H1 (cell line): ENCODE results near the gene NLRP1. TPM values are rescaled to one million over a fixed set of nuclear protein-coding genes. Genes with fewer than 3 reads are reported as not detected.

ENCODE experiments used
- CTCF ChIA-PET: fragments of 300-600 bp; sonication (Branson Sonifier 250); formaldehyde crosslinking; loops from one replicate; lab custom pipeline; 2021; ENCODE audit not compliant: partially characterized antibody; lab: Charles Lee
- POLR2A ChIA-PET: fragments of 300-600 bp; sonication (Branson Sonifier 250); formaldehyde crosslinking; loops from one replicate; lab custom pipeline; 2021; ENCODE audit warnings: inconsistent platforms; ENCODE audit not compliant: partially characterized antibody; lab: Charles Lee
- DNase-seq, 2 experiments: peaks; one replicate each; pipeline versions ENCODE4 v3.0.0 to v3.0.0-alpha.2; 2010 to 2022; ENCODE audit warnings: low spot score in 2 of 2, low read depth in 1 of 2, mixed read lengths in 1 of 2
- FAIRE-seq: peaks from 2 replicates; lab custom pipeline; 2011; peaks lifted over from hg19 to GRCh38; lab: Jason Lieb, UNC
- H2AFZ ChIP-seq: 2 replicates; pipeline ENCODE4 v1.8.1; 2012; ENCODE audit warnings: low read length, inconsistent platforms
- H2AK5ac ChIP-seq: 2 replicates; pipeline ENCODE4 v1.6.1; 2013; ENCODE audit warnings: low read depth, low read length
- H2BK120ac ChIP-seq: replicated peaks from 2 replicates; pipeline ENCODE3; 2013; ENCODE audit warnings: low read depth, low read length, inconsistent platforms
- H2BK12ac ChIP-seq: 2 replicates; pipeline ENCODE4 v1.6.1; 2013; ENCODE audit warnings: low read depth, low read length
- H2BK15ac ChIP-seq: 2 replicates; pipeline ENCODE4 v1.6.1; 2013; ENCODE audit warnings: low read length
- H2BK20ac ChIP-seq: 2 replicates; pipeline ENCODE4 v1.6.1; 2013; ENCODE audit warnings: low read length
- H2BK5ac ChIP-seq: 2 replicates; pipeline ENCODE4 v1.6.1; 2013; ENCODE audit warnings: low read depth, low read length
- H3K14ac ChIP-seq: 2 replicates; pipeline ENCODE4 v1.6.1; 2013; ENCODE audit warnings: inconsistent platforms; ENCODE audit not compliant: insufficient read length
- H3K18ac ChIP-seq: 2 replicates; pipeline ENCODE4 v1.6.1; 2013; ENCODE audit warnings: low read length; ENCODE audit errors: extremely low read depth
- H3K23ac ChIP-seq: 2 replicates; pipeline ENCODE4 v1.6.1; 2013; ENCODE audit warnings: inconsistent platforms; ENCODE audit not compliant: insufficient read length
- H3K23me2 ChIP-seq: 2 replicates; pipeline ENCODE4 v1.6.1; 2013; ENCODE audit warnings: low read depth, low read length
- H3K27ac ChIP-seq: 2 replicates; pipeline ENCODE4 v1.6.1; 2011; ENCODE audit warnings: low read depth, low read length, inconsistent platforms
- H3K27me3 ChIP-seq, 4 experiments: replicated peaks in 1 of 4; 1 replicate in 1 of 4; 2 replicates in 3 of 4; pipeline versions ENCODE4 v1.6.1 to v1.8.1; 2011 to 2013; ENCODE audit warnings: low read length in 3 of 4, mild to moderate bottlenecking in 3 of 4, inconsistent platforms in 2 of 4, mixed read lengths in 2 of 4, moderate library complexity in 1 of 4; ENCODE audit not compliant: control insufficient read depth in 3 of 4, insufficient read depth in 3 of 4; ENCODE audit errors: extremely low read depth in 1 of 4
- H3K36me3 ChIP-seq, 4 experiments: 2 replicates each; pipeline versions ENCODE4 v1.6.1 to v1.8.1; 2011 to 2013; ENCODE audit warnings: mild to moderate bottlenecking in 4 of 4, low read length in 3 of 4, moderate library complexity in 2 of 4, control low read depth in 1 of 4, inconsistent platforms in 1 of 4; ENCODE audit not compliant: insufficient read depth in 4 of 4, control insufficient read depth in 2 of 4
- H3K4ac ChIP-seq: replicated peaks from 2 replicates; pipeline ENCODE3; 2013; ENCODE audit warnings: low read length, low read depth, mixed read lengths, inconsistent platforms; ENCODE audit not compliant: insufficient read length
- H3K4me1 ChIP-seq, 4 experiments: replicated peaks in 1 of 4; 1 replicate in 1 of 4; 2 replicates in 3 of 4; pipeline versions ENCODE4 v1.6.1 to v1.8.1; 2011 to 2013; ENCODE audit warnings: low read length in 3 of 4, inconsistent platforms in 2 of 4, mixed read lengths in 1 of 4; ENCODE audit not compliant: insufficient read depth in 4 of 4, control insufficient read depth in 3 of 4
- H3K4me2 ChIP-seq, 2 experiments: 2 replicates each; pipeline versions ENCODE4 v1.6.1 to v1.8.1; 2011 to 2013; ENCODE audit warnings: low read depth in 2 of 2, low read length in 2 of 2, control low read depth in 1 of 2, inconsistent platforms in 1 of 2, mild to moderate bottlenecking in 1 of 2; ENCODE audit not compliant: insufficient read depth in 1 of 2
- H3K4me3 ChIP-seq, 4 experiments: fragments of 200-600, 300-600 bp in 1 of 4; sonication (generic), shearing (Covaris generic), sonication (Bioruptor Twin) in 1 of 4; 2 replicates each; pipeline versions ENCODE4 v1.5.1 to v1.8.1; 2011 to 2016; ENCODE audit warnings: low read length in 4 of 4, low read depth in 3 of 4, control low read depth in 2 of 4, inconsistent platforms in 2 of 4, mild to moderate bottlenecking in 2 of 4, mixed read lengths in 1 of 4, moderate library complexity in 1 of 4; ENCODE audit not compliant: insufficient read depth in 2 of 4; ENCODE audit errors: extremely low read depth in 1 of 4
- H3K56ac ChIP-seq: replicated peaks from 2 replicates; pipeline ENCODE3; 2013; ENCODE audit warnings: low read depth, mild to moderate bottlenecking, mixed read lengths, low read length, inconsistent platforms; ENCODE audit not compliant: insufficient read length
- H3K79me1 ChIP-seq: 2 replicates; pipeline ENCODE4 v1.6.1; 2013; ENCODE audit warnings: low read depth, low read length, control low read depth
- H3K79me2 ChIP-seq, 2 experiments: 2 replicates each; pipeline versions ENCODE4 v1.6.1 to v1.8.1; 2012 to 2013; ENCODE audit warnings: low read length in 2 of 2, mild to moderate bottlenecking in 2 of 2, inconsistent platforms in 1 of 2; ENCODE audit not compliant: insufficient read depth in 2 of 2, control insufficient read depth in 1 of 2
- H3K9ac ChIP-seq, 4 experiments: replicated peaks in 1 of 4; 1 replicate in 1 of 4; 2 replicates in 3 of 4; pipeline versions ENCODE4 v1.6.1 to v1.8.1; 2011 to 2013; ENCODE audit warnings: low read depth in 3 of 4, low read length in 3 of 4, control low read depth in 2 of 4, mild to moderate bottlenecking in 2 of 4, moderate library complexity in 2 of 4, inconsistent platforms in 1 of 4; ENCODE audit errors: extremely low read depth in 1 of 4
- H3K9me3 ChIP-seq, 2 experiments: 2 replicates each; pipeline versions ENCODE4 v1.6.1 to v1.8.1; 2012 to 2013; ENCODE audit warnings: mild to moderate bottlenecking in 2 of 2, moderate library complexity in 2 of 2, control low read depth in 1 of 2, inconsistent platforms in 1 of 2, low read depth in 1 of 2, low read length in 1 of 2, mixed read lengths in 1 of 2; ENCODE audit not compliant: insufficient read depth in 2 of 2
- H4K20me1 ChIP-seq, 2 experiments: replicated peaks in 1 of 2; 2 replicates each; pipeline versions ENCODE3 to v1.8.1; 2011 to 2013; ENCODE audit warnings: inconsistent platforms in 2 of 2, low read length in 2 of 2, mild to moderate bottlenecking in 1 of 2; ENCODE audit not compliant: insufficient read depth in 2 of 2, control insufficient read depth in 1 of 2
- H4K5ac ChIP-seq: 2 replicates; pipeline ENCODE4 v1.6.1; 2013; ENCODE audit warnings: low read length, low read depth, mixed read lengths, inconsistent platforms; ENCODE audit not compliant: insufficient read length
- H4K8ac ChIP-seq: 2 replicates; pipeline ENCODE4 v1.8.0; 2013; ENCODE audit warnings: mild to moderate bottlenecking, moderate library complexity, low read length, inconsistent platforms; ENCODE audit not compliant: insufficient read depth; ENCODE audit errors: extremely low read depth
- H4K91ac ChIP-seq: replicated peaks from 2 replicates; pipeline ENCODE3; 2013; ENCODE audit warnings: low read length, mixed read lengths, inconsistent platforms; ENCODE audit not compliant: insufficient read length
- NANOG ChIP-seq: IDR thresholded peaks from 2 replicates; pipeline ENCODE4 v1.6.1; 2011; ENCODE audit warnings: low read length, low read depth, mild to moderate bottlenecking, inconsistent platforms; ENCODE audit not compliant: insufficient read depth, poor library complexity, severe bottlenecking
- SP1 ChIP-seq: IDR thresholded peaks from 2 replicates; pipeline ENCODE4 v1.6.1; 2011; ENCODE audit warnings: low read depth, low read length
- SUZ12 ChIP-seq: fragments of 200-600 bp; sonication (generic); IDR thresholded peaks from 2 replicates; pipeline ENCODE4 v1.6.1; 2012; ENCODE audit warnings: mild to moderate bottlenecking, inconsistent platforms, low read length, moderate library complexity, mixed read lengths
- TBP ChIP-seq: IDR thresholded peaks from 2 replicates; pipeline ENCODE4 v1.6.1; 2011; ENCODE audit warnings: low read depth, low read length, improper control_type of control experiment
- USF2 ChIP-seq: IDR thresholded peaks from 2 replicates; pipeline ENCODE4 v1.6.1; 2011; ENCODE audit warnings: low read length, improper control_type of control experiment
- whole genome bisulfite sequencing, 2 experiments: shearing (Covaris generic) in 1 of 2; methylation state at CpG; one replicate each; pipeline versions ENCODE4 v1.1.6 to v1.1.7; 2013 to 2015; ENCODE audit warnings: low lambda C conversion rate in 2 of 2, mixed read lengths in 2 of 2, inconsistent platforms in 1 of 2, low coverage in 1 of 2, missing lambda C conversion rate in 1 of 2; ENCODE audit not compliant: insufficient replicate concordance in 2 of 2, insufficient coverage in 1 of 2, insufficient read length in 1 of 2; ENCODE audit errors: extremely low coverage in 1 of 2, missing lambda C conversion rate in 1 of 2; 5-methylcytosine and 5-hydroxymethylcytosine counted together
- polyA plus RNA-seq, 7 experiments: library from polyadenylated mRNA; depleted of rRNA in 3 of 7; stranded (reverse) in 5 of 7; unstranded in 2 of 7; fragments of >200 nt in 5 of 7; fragments of 200-250 nt in 2 of 7; gene quantifications; 1 replicate in 5 of 7; 2 replicates in 1 of 7; 4 replicates in 1 of 7; pipeline versions ENCODE4 v1.2.1 to v1.2.3, GENCODE V29; 2011 to 2013; ENCODE audit warnings: missing spikeins in 2 of 7, mixed read lengths in 2 of 7
- total RNA-seq: library from RNA; stranded (reverse); fragmentation: NEBNext Ultra II Directional; extraction: Animal tissue kit (Norgen Biotek cat#: 25700); gene quantifications from 2 replicates; pipeline ENCODE4 v1.2.1, GENCODE V29; 2021
- TF ChIP-seq, protein P1 (sequence below): IDR thresholded peaks from 2 replicates; pipeline ENCODE4 v1.6.1; 2012; ENCODE audit warnings: inconsistent platforms

NLRP1 gene
- total and polyA plus RNA-seq, 2 of the 8 experiments (the other 6 are each of a cell fraction or from before 2014, with no cell fraction given), result 8.6 to 10.4 TPM

- no peak for DNase-seq
- no peak overlapping the region for H2AK5ac ChIP-seq
- no peaks in the 10 kb centered on the region for H3K27me3 ChIP-seq
- H3K36me3 ChIP-seq, result peaks cover 5 to 39% (median 25%) of the 10 kb centered on the region in 4 experiments
- H2BK20ac ChIP-seq, result no peak overlapping the region
- no peaks in the 10 kb centered on the region for H3K9me3 ChIP-seq
- 82% methylated on average over 8 of the region's 8 CpGs; no CpG with 5 or more reads in 1 of the 2 experiments for WGBS, 2 experiments
- H3K14ac ChIP-seq, result no peak overlapping the region
- no peak overlapping the region for H3K18ac ChIP-seq
- H3K56ac ChIP-seq, result no peak overlapping the region
- peaks cover 3 to 13% of the 10 kb centered on the region in 2 experiments for H4K20me1 ChIP-seq
- no peak for FAIRE-seq
- H3K9ac ChIP-seq, result no peak overlapping the region
- no peak overlapping the region for H4K5ac ChIP-seq
- H2BK120ac ChIP-seq, result no peak overlapping the region
- no peak overlapping the region for H2BK12ac ChIP-seq
- H3K23me2 ChIP-seq, result peaks cover 8% of the 10 kb centered on the region
- H2BK15ac ChIP-seq, result no peak overlapping the region
- no peak overlapping the region for H2AFZ ChIP-seq
- peaks cover 8 to 50% of the 10 kb centered on the region in 2 experiments for H3K79me2 ChIP-seq
- ChIA-PET POLR2A (interaction anchor here (1.0 to 6.2 kb wide), 3 partner anchors 11 to 22 kb away, joined by 3 to 91 read pairs (median 69); partner anchors contain the start of gene DHX33), CTCF (no interaction called here)
- no peak overlapping the region for H2BK5ac ChIP-seq
- peaks cover 2% of the 10 kb centered on the region; the same call in 1 of the 2 replicates for H3K79me1 ChIP-seq
- no peak overlapping the region for H3K27ac ChIP-seq
- no peak overlapping the region for H3K23ac ChIP-seq
- no peak overlapping the region for H3K4ac ChIP-seq
- H4K91ac ChIP-seq, result no peak overlapping the region
- H3K4me1 ChIP-seq, result no peaks in the 10 kb centered on the region
- no peak overlapping the region for H3K4me2 ChIP-seq
- no peak overlapping the region for H3K4me3 ChIP-seq
- no peak overlapping the region for H4K8ac ChIP-seq
- no peak for TF ChIP-seq TBP
- TF ChIP-seq, protein P1, sequence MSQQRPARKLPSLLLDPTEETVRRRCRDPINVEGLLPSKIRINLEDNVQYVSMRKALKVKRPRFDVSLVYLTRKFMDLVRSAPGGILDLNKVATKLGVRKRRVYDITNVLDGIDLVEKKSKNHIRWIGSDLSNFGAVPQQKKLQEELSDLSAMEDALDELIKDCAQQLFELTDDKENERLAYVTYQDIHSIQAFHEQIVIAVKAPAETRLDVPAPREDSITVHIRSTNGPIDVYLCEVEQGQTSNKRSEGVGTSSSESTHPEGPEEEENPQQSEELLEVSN, result no peak
- TF ChIP-seq USF2, result no peak
- no peak for TF ChIP-seq SUZ12
- no peak for TF ChIP-seq SP1
- TF ChIP-seq NANOG, result no peak
Measured at GRCh38 chr17:5488752-5489151, 95.6 kb downstream of the NLRP1 start.
